SJCRH30 (cell line): Measurements from ENCODE around the gene NME3. TPM values are rescaled to one million over a fixed set of nuclear protein-coding genes. Genes with fewer than 3 reads are reported as not detected.
A peak's percentile ranks its signal among the peaks of the same experiment; 100 is the strongest.

Source experiments
- DNase-seq, 2 experiments: peaks; one replicate each; pipeline ENCODE4 v3.0.0-alpha.2; 2015 to 2020
- H3K27ac ChIP-seq: fragments of 250-450 bp; sonication (Bioruptor Pico); 2 replicates; pipeline ENCODE4 v1.5.1; 2020; ENCODE audit warnings: mild to moderate bottlenecking, moderate library complexity
- H3K27me3 ChIP-seq: fragments of 250-450 bp; sonication (Bioruptor Pico); 2 replicates; pipeline ENCODE4 v1.5.1; 2020; ENCODE audit warnings: mild to moderate bottlenecking, moderate library complexity
- H3K36me3 ChIP-seq: fragments of 250-450 bp; sonication (Bioruptor Pico); 2 replicates; pipeline ENCODE4 v1.5.1; 2020; ENCODE audit warnings: mild to moderate bottlenecking, moderate library complexity
- H3K4me1 ChIP-seq: fragments of 250-450 bp; sonication (Bioruptor Pico); 2 replicates; pipeline ENCODE4 v1.5.1; 2020; ENCODE audit warnings: mild to moderate bottlenecking, moderate library complexity
- H3K4me3 ChIP-seq: fragments of 250-450 bp; sonication (Bioruptor Pico); 2 replicates; pipeline ENCODE4 v1.5.1; 2020; ENCODE audit warnings: mild to moderate bottlenecking, moderate library complexity
- H3K9me3 ChIP-seq: fragments of 250-450 bp; sonication (Bioruptor Pico); replicated peaks from 2 replicates; pipeline ENCODE4 v1.5.1; 2020; ENCODE audit warnings: mild to moderate bottlenecking, moderate library complexity
- total RNA-seq: library from RNA; depleted of rRNA; stranded (reverse); fragments of >200 nt; shearing (Covaris generic); gene quantifications from 2 replicates; pipeline ENCODE4 v1.2.3, GENCODE V29; 2014; rRNA removed

NME3 gene
- 1.2 and 1.6 TPM in 2 replicates for total RNA-seq

GRCh38 chr16:1771188-1771863 is at the start of gene NME3:
Gene NME3 (minus strand): TSS chr16:1771543. CDS start chr16:1771534, 9 bp downstream.
- Histone ChIP-seq H3K27me3 (no peaks in the 10 kb centered on the region), H3K4me3 (peak within 1 kb of the TSS; percentile 97), H3K4me1 (peaks cover 6% of the 10 kb centered on the region; the same call in 1 of the 2 replicates), H3K36me3 (peaks cover 8% of the 10 kb centered on the region; the same call in 1 of the 2 replicates), H3K9me3 (no peaks in the 10 kb centered on the region), H3K27ac (peak within 1 kb of the TSS; percentile 71; the same call in 1 of the 2 replicates)
- no peak for DNase-seq

- Histone ChIP-seq H3K27ac (no peak overlapping the region), H3K36me3 (no peaks in the 10 kb centered on the region)
These were observed 49.6 kb upstream of the NME3 start for GRCh38 chr16:1820946-1821290.

GRCh38 chr16:1820096-1820945 is 49.0 kb upstream of the NME3 start:
- DNase-seq: no peak
- Histone ChIP-seq H3K9me3 (no peaks in the 10 kb centered on the region), H3K4me1 (no peaks in the 10 kb centered on the region), H3K36me3 (no peaks in the 10 kb centered on the region), H3K27ac (no peak overlapping the region), H3K4me3 (no peak overlapping the region), H3K27me3 (no peaks in the 10 kb centered on the region)

More at GRCh38 chr16:1820946-1821290, 49.6 kb upstream of the NME3 start:
- no peaks in the 10 kb centered on the region for H3K4me1 ChIP-seq
- no peaks in the 10 kb centered on the region for H3K9me3 ChIP-seq
- H3K4me3 ChIP-seq: no peak overlapping the region
- H3K27me3 ChIP-seq: no peaks in the 10 kb centered on the region
- DNase-seq: no peak

GRCh38 chr16:1819611-1820010 is 48.3 kb upstream of the NME3 start:
- H3K4me3 ChIP-seq: no peak overlapping the region
- DNase-seq: no peak
- H3K4me1 ChIP-seq: no peaks in the 10 kb centered on the region
- no peaks in the 10 kb centered on the region for H3K27me3 ChIP-seq
- H3K9me3 ChIP-seq: no peaks in the 10 kb centered on the region
- H3K27ac ChIP-seq: no peak overlapping the region
- no peaks in the 10 kb centered on the region for H3K36me3 ChIP-seq

- H3K4me3 ChIP-seq: no peak overlapping the region
- no peak overlapping the region for H3K27ac ChIP-seq
- H3K4me1 ChIP-seq: no peaks in the 10 kb centered on the region
- H3K36me3 ChIP-seq: no peaks in the 10 kb centered on the region
- no peaks in the 10 kb centered on the region for H3K9me3 ChIP-seq
- no peaks in the 10 kb centered on the region for H3K27me3 ChIP-seq
- DNase-seq: no peak
These were observed 47.7 kb upstream of the NME3 start for GRCh38 chr16:1818873-1819525.

- Histone ChIP-seq H3K27ac (no peak overlapping the region), H3K9me3 (no peaks in the 10 kb centered on the region), H3K4me1 (no peaks in the 10 kb centered on the region), H3K36me3 (no peaks in the 10 kb centered on the region), H3K27me3 (no peaks in the 10 kb centered on the region), H3K4me3 (no peak overlapping the region)
- no peak for DNase-seq
These were observed 47.0 kb upstream of the NME3 start for GRCh38 chr16:1818204-1818872.

GRCh38 chr16:1817716-1818115 is 46.4 kb upstream of the NME3 start:
- Histone ChIP-seq H3K9me3 (no peaks in the 10 kb centered on the region), H3K4me1 (no peaks in the 10 kb centered on the region), H3K27me3 (no peaks in the 10 kb centered on the region), H3K36me3 (no peaks in the 10 kb centered on the region), H3K4me3 (no peak overlapping the region), H3K27ac (no peak overlapping the region)
- no peak for DNase-seq

GRCh38 chr16:1817276-1817589 is 45.9 kb upstream of the NME3 start:
- no peak for DNase-seq
- H3K4me1 ChIP-seq: no peaks in the 10 kb centered on the region
- no peaks in the 10 kb centered on the region for H3K27me3 ChIP-seq
- no peaks in the 10 kb centered on the region for H3K9me3 ChIP-seq
- no peak overlapping the region for H3K4me3 ChIP-seq
- no peaks in the 10 kb centered on the region for H3K36me3 ChIP-seq
- no peak overlapping the region for H3K27ac ChIP-seq

- Histone ChIP-seq H3K9me3 (no peaks in the 10 kb centered on the region), H3K4me3 (no peak overlapping the region), H3K4me1 (no peaks in the 10 kb centered on the region), H3K36me3 (no peaks in the 10 kb centered on the region), H3K27ac (no peak overlapping the region), H3K27me3 (no peaks in the 10 kb centered on the region)
- DNase-seq: no peak
These were observed 45.3 kb upstream of the NME3 start for GRCh38 chr16:1816396-1817275.

- H3K4me1 ChIP-seq: no peaks in the 10 kb centered on the region
- no peak for DNase-seq
- no peaks in the 10 kb centered on the region for H3K9me3 ChIP-seq
- H3K27ac ChIP-seq: no peak overlapping the region
- H3K36me3 ChIP-seq: no peaks in the 10 kb centered on the region
- no peak overlapping the region for H3K4me3 ChIP-seq
- no peaks in the 10 kb centered on the region for H3K27me3 ChIP-seq
These were observed 44.1 kb upstream of the NME3 start for GRCh38 chr16:1815461-1815860.

GRCh38 chr16:1812732-1813163 is 41.4 kb upstream of the NME3 start:
- no peaks in the 10 kb centered on the region for H3K4me1 ChIP-seq
- H3K27ac ChIP-seq: no peak overlapping the region
- H3K4me3 ChIP-seq: no peak overlapping the region
- DNase-seq: peak; percentile 76 to 81
- no peaks in the 10 kb centered on the region for H3K36me3 ChIP-seq
- H3K27me3 ChIP-seq: no peaks in the 10 kb centered on the region
- H3K9me3 ChIP-seq: no peaks in the 10 kb centered on the region

- no peaks in the 10 kb centered on the region for H3K4me1 ChIP-seq
- H3K4me3 ChIP-seq: no peak overlapping the region
- H3K9me3 ChIP-seq: no peaks in the 10 kb centered on the region
- no peak overlapping the region for H3K27ac ChIP-seq
- H3K36me3 ChIP-seq: no peaks in the 10 kb centered on the region
- no peak for DNase-seq
- no peaks in the 10 kb centered on the region for H3K27me3 ChIP-seq
These were observed 39.2 kb upstream of the NME3 start for GRCh38 chr16:1810536-1810935.

GRCh38 chr16:1810106-1810505 is 38.8 kb upstream of the NME3 start:
- Histone ChIP-seq H3K36me3 (no peaks in the 10 kb centered on the region), H3K27ac (no peak overlapping the region), H3K27me3 (no peaks in the 10 kb centered on the region), H3K9me3 (no peaks in the 10 kb centered on the region), H3K4me3 (no peak overlapping the region), H3K4me1 (no peaks in the 10 kb centered on the region)
- DNase-seq: no peak

GRCh38 chr16:1809281-1809801 is 38.0 kb upstream of the NME3 start:
- no peaks in the 10 kb centered on the region for H3K27me3 ChIP-seq
- no peaks in the 10 kb centered on the region for H3K4me1 ChIP-seq
- no peak overlapping the region for H3K4me3 ChIP-seq
- DNase-seq: no peak
- no peaks in the 10 kb centered on the region for H3K9me3 ChIP-seq
- no peaks in the 10 kb centered on the region for H3K36me3 ChIP-seq
- H3K27ac ChIP-seq: no peak overlapping the region
